SK-N-SH (cell line): ENCODE data around the gene SLC35A3.

Experiments
- FOSL2 ChIP-seq: IDR thresholded peaks from 2 replicates; pipeline ENCODE4 v1.4.0; 2012; ENCODE audit warnings: low read depth, mild to moderate bottlenecking, moderate library complexity, borderline replicate concordance
- TEAD4 ChIP-seq: IDR thresholded peaks from 2 replicates; pipeline ENCODE4 v1.4.0; 2012; ENCODE audit warnings: mild to moderate bottlenecking, borderline replicate concordance; ENCODE audit not compliant: insufficient read depth

- TF ChIP-seq FOSL2, result no peak
- TF ChIP-seq TEAD4, result no peak
Measured at GRCh38 chr1:99936071-99936470, 33.7 kb upstream of the SLC35A3 start.
